Measurements from ENCODE around the gene TLR9. TPM values are rescaled to one million over a fixed set of nuclear protein-coding genes. Genes with fewer than 3 reads are reported as not detected.

Gene TLR9
- total RNA-seq, 1 experiment from 2014 or later = not detected

- TF ChIP-seq MLX (CRISPR knock-in tag; IDR thresholded peaks at IDR 0.05) = no peak
Observed at GRCh38 chr3:52185837-52186236, 39.6 kb downstream of the TLR9 start (continued).

GRCh38 chr3:52185311-52185710 lies 40.1 kb downstream of the TLR9 start:
- peaks cover 3% of the 10 kb centered on the region; the same call in 1 of the 2 replicates for H3K9me3 Mint-ChIP-seq
- H3K27ac Mint-ChIP-seq = no peak overlapping the region
- TF ChIP-seq RELA (CRISPR knock-in tag; IDR thresholded peaks at IDR 0.05; ENCODE audit: borderline replicate concordance) = no peak
- TF ChIP-seq IRF1 (CRISPR knock-in tag; IDR thresholded peaks at IDR 0.05) = no peak
- TF ChIP-seq NFATC4 (CRISPR knock-in tag; IDR thresholded peaks at IDR 0.05) = no peak
- no peak for TF ChIP-seq GTF2I (CRISPR knock-in tag; conservative IDR thresholded peaks at IDR 0.05)
- DNase-seq (ENCODE audit: low spot score) (no peak), ATAC-seq (no peak)
- H3K4me1 Mint-ChIP-seq = peaks cover 2% of the 10 kb centered on the region; the same call in 1 of the 2 replicates
- no peak overlapping the region for H3K4me3 Mint-ChIP-seq
- H3K27me3 Mint-ChIP-seq (ENCODE audit: low read depth) = no peaks in the 10 kb centered on the region
- CTCF ChIA-PET = interaction anchor here (0.8 to 1.1 kb wide), 2 partner anchors 10 to 171 kb away, joined by 3 to 4 read pairs; no protein-coding TSS in a partner anchor
- no peaks in the 10 kb centered on the region for H3K36me3 Mint-ChIP-seq
- POLR2A ChIA-PET = no interaction called here

- Mint-ChIP-seq H3K4me3 (no peak overlapping the region), H3K36me3 (no peaks in the 10 kb centered on the region), H3K4me1 (peaks cover 5% of the 10 kb centered on the region; the same call in 1 of the 2 replicates), H3K9me3 (peaks cover 3% of the 10 kb centered on the region; the same call in 1 of the 2 replicates), H3K27ac (no peak overlapping the region), H3K27me3 (ENCODE audit: low read depth) (no peaks in the 10 kb centered on the region)
- CTCF ChIA-PET = interaction anchor here (1.0 kb wide), 1 partner anchor 201 kb away, joined by 3 read pairs; no protein-coding TSS in a partner anchor
- no peak for TF ChIP-seq ZNF232 (CRISPR knock-in tag; IDR thresholded peaks at IDR 0.05)
- TF ChIP-seq, protein P1, sequence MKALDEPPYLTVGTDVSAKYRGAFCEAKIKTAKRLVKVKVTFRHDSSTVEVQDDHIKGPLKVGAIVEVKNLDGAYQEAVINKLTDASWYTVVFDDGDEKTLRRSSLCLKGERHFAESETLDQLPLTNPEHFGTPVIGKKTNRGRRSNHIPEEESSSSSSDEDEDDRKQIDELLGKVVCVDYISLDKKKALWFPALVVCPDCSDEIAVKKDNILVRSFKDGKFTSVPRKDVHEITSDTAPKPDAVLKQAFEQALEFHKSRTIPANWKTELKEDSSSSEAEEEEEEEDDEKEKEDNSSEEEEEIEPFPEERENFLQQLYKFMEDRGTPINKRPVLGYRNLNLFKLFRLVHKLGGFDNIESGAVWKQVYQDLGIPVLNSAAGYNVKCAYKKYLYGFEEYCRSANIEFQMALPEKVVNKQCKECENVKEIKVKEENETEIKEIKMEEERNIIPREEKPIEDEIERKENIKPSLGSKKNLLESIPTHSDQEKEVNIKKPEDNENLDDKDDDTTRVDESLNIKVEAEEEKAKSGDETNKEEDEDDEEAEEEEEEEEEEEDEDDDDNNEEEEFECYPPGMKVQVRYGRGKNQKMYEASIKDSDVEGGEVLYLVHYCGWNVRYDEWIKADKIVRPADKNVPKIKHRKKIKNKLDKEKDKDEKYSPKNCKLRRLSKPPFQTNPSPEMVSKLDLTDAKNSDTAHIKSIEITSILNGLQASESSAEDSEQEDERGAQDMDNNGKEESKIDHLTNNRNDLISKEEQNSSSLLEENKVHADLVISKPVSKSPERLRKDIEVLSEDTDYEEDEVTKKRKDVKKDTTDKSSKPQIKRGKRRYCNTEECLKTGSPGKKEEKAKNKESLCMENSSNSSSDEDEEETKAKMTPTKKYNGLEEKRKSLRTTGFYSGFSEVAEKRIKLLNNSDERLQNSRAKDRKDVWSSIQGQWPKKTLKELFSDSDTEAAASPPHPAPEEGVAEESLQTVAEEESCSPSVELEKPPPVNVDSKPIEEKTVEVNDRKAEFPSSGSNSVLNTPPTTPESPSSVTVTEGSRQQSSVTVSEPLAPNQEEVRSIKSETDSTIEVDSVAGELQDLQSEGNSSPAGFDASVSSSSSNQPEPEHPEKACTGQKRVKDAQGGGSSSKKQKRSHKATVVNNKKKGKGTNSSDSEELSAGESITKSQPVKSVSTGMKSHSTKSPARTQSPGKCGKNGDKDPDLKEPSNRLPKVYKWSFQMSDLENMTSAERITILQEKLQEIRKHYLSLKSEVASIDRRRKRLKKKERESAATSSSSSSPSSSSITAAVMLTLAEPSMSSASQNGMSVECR (CRISPR knock-in tag; IDR thresholded peaks at IDR 0.05; ENCODE audit: borderline replicate concordance) = no peak
- no peak for TF ChIP-seq NR2C2 (CRISPR knock-in tag; IDR thresholded peaks at IDR 0.05)
- POLR2A ChIA-PET = no interaction called here
- DNase-seq (ENCODE audit: low spot score) = no peak
- ATAC-seq = no peak
Observed at GRCh38 chr3:52184690-52185089, 40.8 kb downstream of the TLR9 start.

DNA sequence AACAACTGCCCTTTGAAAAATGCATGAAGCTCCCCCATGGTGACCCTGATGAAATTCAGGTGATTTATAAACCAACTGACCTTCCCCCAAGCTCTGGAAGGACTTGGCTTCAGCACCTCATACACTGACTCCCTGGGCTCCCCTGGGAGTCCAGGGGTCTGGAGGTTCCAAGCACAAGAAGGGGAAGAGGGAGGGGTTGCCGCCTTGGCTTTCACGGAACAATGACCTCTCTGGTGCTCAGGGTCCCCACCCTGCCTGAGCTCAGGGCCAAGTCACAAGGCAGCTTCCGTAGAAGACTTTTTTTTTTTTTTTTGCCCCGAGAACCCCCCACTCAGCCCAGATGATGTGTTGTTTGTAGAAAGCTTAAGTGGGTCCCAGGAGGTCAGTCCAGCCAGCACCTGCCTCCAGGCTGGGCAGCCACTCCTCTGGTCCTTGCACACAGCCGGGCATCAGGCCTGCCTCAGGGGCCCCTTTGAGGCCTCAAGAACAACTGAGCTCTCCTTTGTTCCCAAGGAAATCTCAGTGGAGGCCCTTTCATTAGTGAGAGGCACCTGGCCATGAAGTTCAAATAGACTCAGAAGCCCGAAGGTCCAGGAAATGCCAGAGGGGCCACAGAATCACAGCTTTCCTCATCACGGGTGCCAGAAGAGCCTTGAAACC lies 41.5 kb downstream of the TLR9 start:
- ATAC-seq (no peak), DNase-seq (ENCODE audit: low spot score) (no peak)
- Mint-ChIP-seq H3K27me3 (ENCODE audit: low read depth) (no peaks in the 10 kb centered on the region), H3K4me1 (peaks cover 5% of the 10 kb centered on the region; the same call in 1 of the 2 replicates), H3K36me3 (no peaks in the 10 kb centered on the region), H3K4me3 (no peak overlapping the region), H3K27ac (no peak overlapping the region), H3K9me3 (peaks cover 3% of the 10 kb centered on the region; the same call in 1 of the 2 replicates)
- ChIA-PET POLR2A (no interaction called here), CTCF (interaction anchor here (1.0 to 1.2 kb wide), 4 partner anchors 13 to 201 kb away, joined by 3 to 4 read pairs (median 4); no protein-coding TSS in a partner anchor)
- TF ChIP-seq, protein P2, sequence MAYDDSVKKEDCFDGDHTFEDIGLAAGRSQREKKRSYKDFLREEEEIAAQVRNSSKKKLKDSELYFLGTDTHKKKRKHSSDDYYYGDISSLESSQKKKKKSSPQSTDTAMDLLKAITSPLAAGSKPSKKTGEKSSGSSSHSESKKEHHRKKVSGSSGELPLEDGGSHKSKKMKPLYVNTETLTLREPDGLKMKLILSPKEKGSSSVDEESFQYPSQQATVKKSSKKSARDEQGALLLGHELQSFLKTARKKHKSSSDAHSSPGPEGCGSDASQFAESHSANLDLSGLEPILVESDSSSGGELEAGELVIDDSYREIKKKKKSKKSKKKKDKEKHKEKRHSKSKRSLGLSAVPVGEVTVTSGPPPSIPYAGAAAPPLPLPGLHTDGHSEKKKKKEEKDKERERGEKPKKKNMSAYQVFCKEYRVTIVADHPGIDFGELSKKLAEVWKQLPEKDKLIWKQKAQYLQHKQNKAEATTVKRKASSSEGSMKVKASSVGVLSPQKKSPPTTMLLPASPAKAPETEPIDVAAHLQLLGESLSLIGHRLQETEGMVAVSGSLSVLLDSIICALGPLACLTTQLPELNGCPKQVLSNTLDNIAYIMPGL (CRISPR knock-in tag; IDR thresholded peaks at IDR 0.05) = no peak
- TF ChIP-seq PREB (CRISPR knock-in tag; IDR thresholded peaks at IDR 0.05; ENCODE audit: borderline replicate concordance) (no peak), USF2 (CRISPR knock-in tag; IDR thresholded peaks at IDR 0.05) (no peak), ZNF121 (CRISPR knock-in tag; IDR thresholded peaks at IDR 0.05) (no peak), CBFB (CRISPR knock-in tag; IDR thresholded peaks at IDR 0.05; ENCODE audit: low read depth) (no peak), TEAD1 (CRISPR knock-in tag; IDR thresholded peaks at IDR 0.05) (no peak), ZNF263 (CRISPR knock-in tag; IDR thresholded peaks at IDR 0.05; ENCODE audit: low read depth) (no peak), ERG (CRISPR knock-in tag; IDR thresholded peaks at IDR 0.05) (no peak)
- TF ChIP-seq, protein P3, sequence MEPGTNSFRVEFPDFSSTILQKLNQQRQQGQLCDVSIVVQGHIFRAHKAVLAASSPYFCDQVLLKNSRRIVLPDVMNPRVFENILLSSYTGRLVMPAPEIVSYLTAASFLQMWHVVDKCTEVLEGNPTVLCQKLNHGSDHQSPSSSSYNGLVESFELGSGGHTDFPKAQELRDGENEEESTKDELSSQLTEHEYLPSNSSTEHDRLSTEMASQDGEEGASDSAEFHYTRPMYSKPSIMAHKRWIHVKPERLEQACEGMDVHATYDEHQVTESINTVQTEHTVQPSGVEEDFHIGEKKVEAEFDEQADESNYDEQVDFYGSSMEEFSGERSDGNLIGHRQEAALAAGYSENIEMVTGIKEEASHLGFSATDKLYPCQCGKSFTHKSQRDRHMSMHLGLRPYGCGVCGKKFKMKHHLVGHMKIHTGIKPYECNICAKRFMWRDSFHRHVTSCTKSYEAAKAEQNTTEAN (CRISPR knock-in tag; IDR thresholded peaks at IDR 0.05) = no peak
